ENCODE measurements around the gene ACOX1.

- TF ChIP-seq EP300 (IDR thresholded peaks at IDR 0.05; ENCODE audit: borderline replicate concordance in 1 of 2, low read depth in 1 of 2, low read length in 1 of 2): no peak
- no peak for TF ChIP-seq MXI1 (IDR thresholded peaks at IDR 0.05; ENCODE audit: low read depth, low read length)
- no peak for TF ChIP-seq CTCF (IDR thresholded peaks at IDR 0.05)
- no peak for TF ChIP-seq EZH2phosphoT487 (IDR thresholded peaks at IDR 0.05; ENCODE audit: borderline replicate concordance, low read depth)
- no peak for TF ChIP-seq JUND (IDR thresholded peaks at IDR 0.05)
- TF ChIP-seq GATA2 (CRISPR knock-in tag; IDR thresholded peaks at IDR 0.05): no peak
- TF ChIP-seq TAF1 (IDR thresholded peaks at IDR 0.05; ENCODE audit: borderline replicate concordance, low read depth, low read length): no peak
- no peak for TF ChIP-seq SMC3 (IDR thresholded peaks at IDR 0.05; ENCODE audit: low read depth, low read length)
- no peak for TF ChIP-seq NFIC (IDR thresholded peaks at IDR 0.05; ENCODE audit: borderline replicate concordance)
- TF ChIP-seq NRF1 (IDR thresholded peaks at IDR 0.05; ENCODE audit: low read depth, low read length): no peak
- TF ChIP-seq FOSL2 (IDR thresholded peaks at IDR 0.05; ENCODE audit: borderline replicate concordance, low read depth): no peak
- no peak for TF ChIP-seq CHD2 (IDR thresholded peaks at IDR 0.05; ENCODE audit: low read length, partially characterized antibody)
- TF ChIP-seq POLR2AphosphoS5 (IDR thresholded peaks at IDR 0.05; ENCODE audit: low read depth, low read length): no peak
These were observed 8.1 kb upstream of the ACOX1 start for GRCh38 chr17:75987041-75987440.

Data from SK-N-SH (cell line).